ENCODE data around the gene KIFAP3. TPM values are rescaled to one million over a fixed set of nuclear protein-coding genes. Genes with fewer than 3 reads are reported as not detected.

The KIFAP3 gene
- total RNA-seq, 1 experiment from 2014 or later = 3.8 TPM

DNA sequence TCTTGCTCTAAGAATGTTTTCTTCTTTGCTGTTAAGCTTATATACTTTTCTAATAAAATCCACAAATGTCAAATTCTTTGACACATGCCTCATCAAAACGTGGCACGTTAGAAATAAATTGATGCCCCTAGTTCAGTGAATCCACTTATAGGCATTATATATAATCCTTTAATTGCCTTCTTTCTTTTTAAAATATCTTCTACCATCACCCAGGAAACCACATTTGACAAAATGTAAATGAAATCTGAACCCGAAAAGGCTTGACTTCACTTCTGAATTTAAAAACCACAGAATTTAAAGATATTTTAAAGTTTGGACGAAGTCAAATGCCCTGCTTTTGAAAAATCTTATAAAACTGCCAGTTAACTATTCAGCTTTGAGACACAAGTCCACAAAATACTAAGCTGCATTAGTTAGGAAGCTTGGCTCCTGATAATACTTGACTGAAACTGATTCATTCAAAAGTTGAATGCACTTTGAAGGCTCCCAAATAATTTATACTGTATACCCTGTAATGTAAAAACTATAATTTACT, 22.4 kb upstream of the KIFAP3 start:
- TF ChIP-seq, protein P1, sequence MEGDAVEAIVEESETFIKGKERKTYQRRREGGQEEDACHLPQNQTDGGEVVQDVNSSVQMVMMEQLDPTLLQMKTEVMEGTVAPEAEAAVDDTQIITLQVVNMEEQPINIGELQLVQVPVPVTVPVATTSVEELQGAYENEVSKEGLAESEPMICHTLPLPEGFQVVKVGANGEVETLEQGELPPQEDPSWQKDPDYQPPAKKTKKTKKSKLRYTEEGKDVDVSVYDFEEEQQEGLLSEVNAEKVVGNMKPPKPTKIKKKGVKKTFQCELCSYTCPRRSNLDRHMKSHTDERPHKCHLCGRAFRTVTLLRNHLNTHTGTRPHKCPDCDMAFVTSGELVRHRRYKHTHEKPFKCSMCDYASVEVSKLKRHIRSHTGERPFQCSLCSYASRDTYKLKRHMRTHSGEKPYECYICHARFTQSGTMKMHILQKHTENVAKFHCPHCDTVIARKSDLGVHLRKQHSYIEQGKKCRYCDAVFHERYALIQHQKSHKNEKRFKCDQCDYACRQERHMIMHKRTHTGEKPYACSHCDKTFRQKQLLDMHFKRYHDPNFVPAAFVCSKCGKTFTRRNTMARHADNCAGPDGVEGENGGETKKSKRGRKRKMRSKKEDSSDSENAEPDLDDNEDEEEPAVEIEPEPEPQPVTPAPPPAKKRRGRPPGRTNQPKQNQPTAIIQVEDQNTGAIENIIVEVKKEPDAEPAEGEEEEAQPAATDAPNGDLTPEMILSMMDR (conservative IDR thresholded peaks at IDR 0.05) = no peak
- Histone ChIP-seq H3K9ac (ENCODE audit: extremely low read depth, insufficient read length, low read length) (no peak overlapping the region), H3K14ac (ENCODE audit: insufficient read depth, low read length) (no peak overlapping the region), H2BK120ac (ENCODE audit: low read depth, low read length, poor library complexity, severe bottlenecking) (no peak overlapping the region), H4K20me1 (ENCODE audit: control insufficient read depth, insufficient read depth, insufficient read length) (no peaks in the 10 kb centered on the region), H2BK15ac (ENCODE audit: low read depth, low read length) (no peak overlapping the region), H2BK12ac (ENCODE audit: insufficient read length, low read depth, low read length) (no peak overlapping the region), H3K9me3 (ENCODE audit: control insufficient read depth, low read depth, low read length) (no peaks in the 10 kb centered on the region), H2BK20ac (ENCODE audit: low read depth, low read length, poor library complexity, severe bottlenecking) (no peak overlapping the region), H3K4me1 (ENCODE audit: insufficient read depth, low read length) (no peaks in the 10 kb centered on the region), H4K5ac (ENCODE audit: insufficient read length, low read depth, low read length) (no peak overlapping the region), H3K23ac (ENCODE audit: insufficient read length, low read depth, low read length) (no peak overlapping the region), H3K79me1 (ENCODE audit: insufficient read depth, low read depth, low read length, poor library complexity, severe bottlenecking) (no peaks in the 10 kb centered on the region), H3K27ac (ENCODE audit: insufficient read length, low read depth, low read length) (no peak overlapping the region), H2AK5ac (ENCODE audit: insufficient read length, low read length) (no peak overlapping the region), H3K18ac (ENCODE audit: insufficient read length, low read depth, low read length) (no peak overlapping the region), H2BK5ac (ENCODE audit: insufficient read length, low read length) (no peak overlapping the region), H2AFZ (ENCODE audit: low read length) (no peak overlapping the region), H3K56ac (ENCODE audit: insufficient read length, low read depth, low read length) (no peak overlapping the region), H3K4me2 (ENCODE audit: insufficient read depth, insufficient read length, low read length) (no peak overlapping the region), H4K8ac (replicated peaks; ENCODE audit: insufficient read length, low read depth, low read length) (no peak overlapping the region), H3K79me2 (ENCODE audit: insufficient read depth, low read length) (no peaks in the 10 kb centered on the region), H3K4ac (ENCODE audit: low read depth, low read length) (no peak overlapping the region), H4K91ac (ENCODE audit: insufficient read length, low read depth, low read length) (no peak overlapping the region), H3T11ph (ENCODE audit: low read length) (no peak overlapping the region), H3K23me2 (ENCODE audit: insufficient read length, low read depth, low read length, poor library complexity, severe bottlenecking) (no peaks in the 10 kb centered on the region), H3K27me3 (ENCODE audit: insufficient read depth, low read length) (no peaks in the 10 kb centered on the region)
- WGBS (ENCODE audit: extremely low coverage, insufficient read length, low lambda C conversion rate) = no CpG with 5 or more reads among the region's 4 CpGs
- no peak overlapping the region for H3K27ac Mint-ChIP-seq
- peaks cover 17 to 26% of the 10 kb centered on the region in 2 experiments for H3K4me1 Mint-ChIP-seq
- peaks cover 0 to 11% (median 1%) of the 10 kb centered on the region in 3 experiments; a peak in 5 of 7 replicates for H3K36me3 Mint-ChIP-seq (ENCODE audit: insufficient read depth in 1 of 3, low read depth in 3 of 3)
- DNase-seq = no peak
- H3K27me3 Mint-ChIP-seq (ENCODE audit: low read depth) = no peaks in the 10 kb centered on the region
- H3K9me3 Mint-ChIP-seq = peaks cover 2 to 8% of the 10 kb centered on the region in 2 experiments; a peak in 2 of 5 replicates
- H3K4me3 Mint-ChIP-seq = no peak overlapping the region

Data from H9 (cell line).